Vagina (tissue), 2 donors: ENCODE results near the gene EMC10.
A peak's percentile ranks its signal among the peaks of the same experiment; 100 is the strongest.

Source experiments
- POLR2A ChIP-seq, 2 donors: fragments of 450-650 bp; IDR thresholded peaks; one replicate each; pipeline ENCODE4 v1.6.1; 2017; ENCODE audit warnings: antibody characterized with exemption in 2 of 2, mild to moderate bottlenecking in 2 of 2, moderate library complexity in 2 of 2
- POLR2AphosphoS5 ChIP-seq, 2 donors: sonication (generic); formaldehyde crosslinking; IDR thresholded peaks; one replicate each; pipeline ENCODE4 v1.9.0; 2017; ENCODE audit warnings: antibody characterized with exemption in 2 of 2, mild to moderate bottlenecking in 2 of 2, low read depth in 1 of 2; ENCODE audit not compliant: insufficient read depth in 1 of 2
- TF ChIP-seq, protein P1 (sequence below), 3 experiments: fragments of 450-650 bp in 2 of 3; fragments of 200-600 bp in 1 of 3; sonication (generic) in 1 of 3; IDR thresholded peaks; one replicate each; pipeline ENCODE4 v1.5.1; 2017 to 2019; ENCODE audit warnings: antibody characterized with exemption in 3 of 3, mild to moderate bottlenecking in 2 of 3, moderate library complexity in 2 of 3

DNA sequence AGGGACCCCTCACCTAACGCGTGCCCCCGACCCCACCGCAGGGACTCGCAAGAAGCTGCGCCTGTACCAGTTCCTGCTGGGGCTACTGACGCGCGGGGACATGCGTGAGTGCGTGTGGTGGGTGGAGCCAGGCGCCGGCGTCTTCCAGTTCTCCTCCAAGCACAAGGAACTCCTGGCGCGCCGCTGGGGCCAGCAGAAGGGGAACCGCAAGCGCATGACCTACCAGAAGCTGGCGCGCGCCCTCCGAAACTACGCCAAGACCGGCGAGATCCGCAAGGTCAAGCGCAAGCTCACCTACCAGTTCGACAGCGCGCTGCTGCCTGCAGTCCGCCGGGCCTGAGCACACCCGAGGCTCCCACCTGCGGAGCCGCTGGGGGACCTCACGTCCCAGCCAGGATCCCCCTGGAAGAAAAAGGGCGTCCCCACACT, 48.3 kb upstream of the EMC10 start:
- TF ChIP-seq, protein P1, sequence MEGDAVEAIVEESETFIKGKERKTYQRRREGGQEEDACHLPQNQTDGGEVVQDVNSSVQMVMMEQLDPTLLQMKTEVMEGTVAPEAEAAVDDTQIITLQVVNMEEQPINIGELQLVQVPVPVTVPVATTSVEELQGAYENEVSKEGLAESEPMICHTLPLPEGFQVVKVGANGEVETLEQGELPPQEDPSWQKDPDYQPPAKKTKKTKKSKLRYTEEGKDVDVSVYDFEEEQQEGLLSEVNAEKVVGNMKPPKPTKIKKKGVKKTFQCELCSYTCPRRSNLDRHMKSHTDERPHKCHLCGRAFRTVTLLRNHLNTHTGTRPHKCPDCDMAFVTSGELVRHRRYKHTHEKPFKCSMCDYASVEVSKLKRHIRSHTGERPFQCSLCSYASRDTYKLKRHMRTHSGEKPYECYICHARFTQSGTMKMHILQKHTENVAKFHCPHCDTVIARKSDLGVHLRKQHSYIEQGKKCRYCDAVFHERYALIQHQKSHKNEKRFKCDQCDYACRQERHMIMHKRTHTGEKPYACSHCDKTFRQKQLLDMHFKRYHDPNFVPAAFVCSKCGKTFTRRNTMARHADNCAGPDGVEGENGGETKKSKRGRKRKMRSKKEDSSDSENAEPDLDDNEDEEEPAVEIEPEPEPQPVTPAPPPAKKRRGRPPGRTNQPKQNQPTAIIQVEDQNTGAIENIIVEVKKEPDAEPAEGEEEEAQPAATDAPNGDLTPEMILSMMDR (IDR thresholded peaks at IDR 0.05) = no peak
- peak in 1 of 2 donors; percentile 25 for TF ChIP-seq POLR2A (IDR thresholded peaks at IDR 0.05)
- TF ChIP-seq POLR2AphosphoS5 (IDR thresholded peaks at IDR 0.05; ENCODE audit: insufficient read depth in 1 of 2, low read depth in 1 of 2) = peak in 1 of 2 donors; percentile 62
